ENCODE measurements around the gene TNPO2.
A peak's percentile ranks its signal among the peaks of the same experiment; 100 is the strongest.

TNPO2 gene

GRCh38 chr19:12723641-12724426 is at the start of gene TNPO2:
TSS of gene TNPO2 (minus strand) at chr19:12723932. CDS start at chr19:12720977, 2,955 bp downstream.
- DNase-seq: no peak

GRCh38 chr19:12772323-12772722 is 48.6 kb upstream of the TNPO2 start:
- no peak for DNase-seq

GRCh38 chr19:12770922-12771321 is 47.2 kb upstream of the TNPO2 start:
- no peak for DNase-seq

GRCh38 chr19:12769689-12770088 is 46.0 kb upstream of the TNPO2 start:
- DNase-seq: no peak

- no peak for DNase-seq
These were observed 43.9 kb upstream of the TNPO2 start for GRCh38 chr19:12767666-12768065.

GRCh38 chr19:12767150-12767549 is 43.4 kb upstream of the TNPO2 start:
- DNase-seq: no peak

GRCh38 chr19:12766051-12766521 is 42.4 kb upstream of the TNPO2 start:
- DNase-seq: peak; percentile 80

- no peak for DNase-seq
These were observed 41.0 kb upstream of the TNPO2 start for GRCh38 chr19:12764698-12765097.

- no peak for DNase-seq
These were observed 39.4 kb upstream of the TNPO2 start for GRCh38 chr19:12763100-12763499.

- no peak for DNase-seq
These were observed 36.0 kb upstream of the TNPO2 start for GRCh38 chr19:12759686-12760085.

- peak; percentile 51 for DNase-seq
These were observed 34.0 kb upstream of the TNPO2 start for GRCh38 chr19:12757544-12758274.

GRCh38 chr19:12756150-12756883 is 32.6 kb upstream of the TNPO2 start:
- no peak for DNase-seq

GRCh38 chr19:12754465-12755196 is 30.9 kb upstream of the TNPO2 start:
- DNase-seq: no peak

GRCh38 chr19:12752056-12752781 is 28.5 kb upstream of the TNPO2 start:
- DNase-seq: no peak

GRCh38 chr19:12751635-12752034 is 27.9 kb upstream of the TNPO2 start, which contains the start of gene BEST2:
TSS of gene BEST2 (plus strand) at chr19:12751791. CDS start at chr19:12752593, 802 bp downstream.
- DNase-seq: no peak

GRCh38 chr19:12750851-12751250 is 27.1 kb upstream of the TNPO2 start:
- no peak for DNase-seq

- no peak for DNase-seq
These were observed 26.3 kb upstream of the TNPO2 start for GRCh38 chr19:12749938-12750521.

GRCh38 chr19:12748489-12748888 is 24.8 kb upstream of the TNPO2 start:
- no peak for DNase-seq

GRCh38 chr19:12745166-12745897 is 21.6 kb upstream of the TNPO2 start:
- no peak for DNase-seq

- DNase-seq: no peak
These were observed 14.2 kb upstream of the TNPO2 start for GRCh38 chr19:12737835-12738351.

Measured in midbrain (tissue), 1 donor.